ENCODE data around the gene AKT2.

- TF ChIP-seq CTCF (IDR thresholded peaks at IDR 0.05 in 4 of 5, conservative IDR thresholded peaks at IDR 0.05 in 1 of 5) = no peak
- TF ChIP-seq POLR2A (IDR thresholded peaks at IDR 0.05) = no peak
Measured at GRCh38 chr19:40247735-40248262, 37.3 kb downstream of the AKT2 start.

Measured in gastrocnemius medialis (tissue), 4 donors.